Stromal cell of bone marrow (primary cell): ENCODE data around the gene SLC17A9.

ENCODE experiments used
- DNase-seq: peaks from one replicate; pipeline ENCODE4 v3.0.0-alpha.2; 2012; ENCODE audit warnings: low read depth

SLC17A9 gene

DNA sequence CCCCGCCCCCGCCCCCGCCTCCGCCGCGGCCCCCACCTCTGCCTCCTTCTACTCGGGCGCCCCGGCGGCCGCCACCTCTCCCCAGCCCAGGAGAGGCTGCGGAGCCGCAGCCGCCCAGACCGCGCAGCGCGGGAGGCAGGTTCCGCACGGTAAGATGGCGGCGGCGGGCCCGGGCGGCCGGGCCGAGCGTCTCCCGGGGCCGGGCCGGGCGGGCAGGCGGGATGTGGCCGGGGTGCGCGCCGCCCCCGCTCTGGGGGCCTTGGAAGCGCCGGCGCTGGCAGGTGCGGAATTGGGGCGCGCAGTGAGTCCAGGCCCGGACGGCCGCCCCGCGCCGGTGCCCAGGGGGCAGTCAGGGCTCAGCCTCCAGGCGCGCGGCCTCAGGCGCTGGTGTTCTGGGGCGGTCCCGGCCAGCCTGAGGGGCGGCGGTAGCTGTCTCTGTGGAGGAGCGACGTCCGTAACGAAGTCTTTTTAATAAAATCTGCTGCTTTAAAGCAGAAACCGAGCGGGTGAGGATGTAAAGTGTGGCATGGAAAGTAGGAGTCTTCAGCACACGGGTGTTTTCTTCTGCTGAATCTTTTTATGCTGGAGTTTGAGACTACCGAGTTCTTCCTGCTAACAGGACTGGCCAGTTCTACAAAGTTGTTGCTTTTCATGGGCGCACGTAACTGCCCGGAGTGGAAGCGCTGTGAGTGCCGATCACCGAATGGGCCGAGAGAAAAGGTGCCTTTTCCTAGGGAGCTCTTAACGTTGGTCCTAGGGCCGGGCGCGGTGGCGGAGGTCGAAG is 14.2 kb upstream of the SLC17A9 start, which contains the start of gene GID8:
TSS of gene GID8 (plus strand) at position 43 of the 784 bp plus-strand sequence. CDS start 3,356 bp downstream, outside the sequence.
- DNase-seq, result no peak

DNA sequence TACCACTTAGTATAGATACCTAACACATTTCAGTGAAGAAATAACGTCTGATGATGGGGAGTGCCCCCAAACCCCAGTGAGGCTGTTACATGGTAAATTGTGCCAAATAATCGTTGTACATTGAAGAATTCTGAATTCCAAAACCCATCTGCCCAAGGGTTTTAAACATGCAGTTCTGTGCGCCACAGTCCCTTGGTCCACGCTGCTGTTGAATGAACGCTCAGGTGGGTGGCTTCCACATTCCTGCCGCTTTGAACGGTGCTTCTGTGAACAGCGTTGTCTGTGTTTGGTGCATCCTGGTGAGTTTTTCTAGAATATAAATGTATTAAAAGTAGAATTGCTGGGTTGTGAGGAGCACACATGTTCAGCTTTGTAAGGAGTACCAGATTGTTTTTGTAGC is 11.6 kb upstream of the SLC17A9 start:
- DNase-seq, result no peak

DNA sequence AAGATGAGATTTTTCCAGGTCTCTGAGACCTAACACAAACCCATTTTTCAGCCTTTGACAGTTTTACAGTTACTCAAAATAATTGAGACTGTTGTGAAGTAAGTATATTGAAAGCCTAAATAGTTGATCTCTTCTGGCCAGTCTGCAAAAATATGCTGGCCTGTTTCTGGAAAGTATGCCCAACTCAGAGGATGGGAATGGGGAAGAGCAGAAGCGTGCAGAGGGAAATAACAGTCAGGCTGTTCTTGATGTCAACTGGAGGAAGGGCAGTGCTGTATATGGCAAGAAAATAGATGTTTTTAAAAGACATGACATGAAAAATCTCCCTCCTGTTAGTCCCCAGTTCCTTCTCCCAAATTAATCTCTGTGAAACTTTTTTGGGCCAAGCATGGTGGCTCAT is 10.7 kb upstream of the SLC17A9 start:
- no peak for DNase-seq

DNA sequence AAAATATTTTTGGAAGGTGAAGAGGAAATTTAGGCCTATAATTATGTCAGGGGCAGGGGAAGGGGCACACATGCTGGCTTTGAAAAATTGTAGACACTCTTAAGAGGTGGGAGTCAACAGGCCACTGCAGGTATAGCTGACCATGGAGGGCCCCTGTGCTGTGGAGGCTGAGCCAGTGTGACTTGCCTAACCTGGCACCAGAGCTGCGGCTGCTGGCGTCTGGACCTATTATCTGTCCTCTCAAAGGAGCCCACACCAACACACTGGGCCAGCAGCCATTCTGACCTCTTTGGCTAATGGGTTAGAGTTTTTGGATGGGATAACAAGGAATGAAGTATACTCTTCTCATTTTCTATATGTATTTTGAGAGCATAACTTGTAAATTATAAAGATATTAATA is 10.1 kb upstream of the SLC17A9 start:
- no peak for DNase-seq

DNA sequence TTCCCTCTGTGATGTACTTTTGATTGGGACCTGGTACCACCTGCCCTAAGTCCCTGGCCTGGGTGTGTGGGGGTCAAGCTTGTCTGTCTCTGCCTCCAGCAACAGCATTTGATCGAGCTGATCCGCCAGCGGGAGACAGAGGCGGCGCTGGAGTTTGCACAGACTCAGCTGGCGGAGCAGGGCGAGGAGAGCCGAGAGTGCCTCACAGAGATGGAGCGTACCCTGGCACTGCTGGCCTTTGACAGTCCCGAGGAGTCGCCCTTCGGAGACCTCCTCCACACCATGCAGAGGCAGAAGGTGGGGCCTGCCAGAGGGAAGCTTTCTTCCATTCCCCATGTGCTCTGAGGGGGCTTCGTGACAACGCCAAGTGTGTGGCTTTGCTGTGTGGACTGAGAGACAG is 9.1 kb upstream of the SLC17A9 start:
- no peak for DNase-seq

DNA sequence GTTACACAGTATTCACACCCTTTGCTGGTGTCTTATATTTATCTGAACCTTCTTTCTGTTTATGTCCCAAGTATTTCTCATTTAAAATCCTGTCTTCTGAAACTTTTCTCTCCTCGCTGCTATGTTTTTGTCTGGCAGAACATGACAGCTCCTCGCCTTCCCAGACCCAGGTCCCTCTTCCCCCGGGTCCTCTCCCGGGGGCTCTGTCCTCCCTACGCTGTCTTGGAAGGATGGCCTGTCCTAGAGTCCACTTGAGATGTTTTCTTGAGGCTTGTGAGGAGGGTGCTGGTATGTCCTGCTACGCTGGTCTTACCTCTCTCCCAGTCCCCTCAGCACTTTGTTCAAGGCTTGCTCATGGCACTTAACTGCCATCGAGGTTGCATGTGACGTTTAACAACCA is 8.3 kb upstream of the SLC17A9 start:
- no peak for DNase-seq

DNA sequence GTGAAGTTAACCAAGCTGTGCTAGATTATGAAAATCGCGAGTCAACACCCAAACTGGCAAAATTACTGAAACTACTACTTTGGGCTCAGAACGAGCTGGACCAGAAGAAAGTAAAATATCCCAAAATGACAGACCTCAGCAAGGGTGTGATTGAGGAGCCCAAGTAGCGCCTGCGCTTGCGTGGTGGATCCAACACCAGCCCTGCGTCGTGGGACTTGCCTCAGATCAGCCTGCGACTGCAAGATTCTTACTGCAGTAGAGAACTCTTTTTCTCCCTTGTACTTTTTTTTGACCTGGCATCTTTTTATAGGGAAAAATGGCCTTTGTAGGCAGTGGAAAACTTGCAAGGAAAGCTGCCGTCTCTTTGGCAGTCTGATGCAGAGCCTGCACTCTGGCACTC is 7.8 kb upstream of the SLC17A9 start:
- DNase-seq, result no peak

DNA sequence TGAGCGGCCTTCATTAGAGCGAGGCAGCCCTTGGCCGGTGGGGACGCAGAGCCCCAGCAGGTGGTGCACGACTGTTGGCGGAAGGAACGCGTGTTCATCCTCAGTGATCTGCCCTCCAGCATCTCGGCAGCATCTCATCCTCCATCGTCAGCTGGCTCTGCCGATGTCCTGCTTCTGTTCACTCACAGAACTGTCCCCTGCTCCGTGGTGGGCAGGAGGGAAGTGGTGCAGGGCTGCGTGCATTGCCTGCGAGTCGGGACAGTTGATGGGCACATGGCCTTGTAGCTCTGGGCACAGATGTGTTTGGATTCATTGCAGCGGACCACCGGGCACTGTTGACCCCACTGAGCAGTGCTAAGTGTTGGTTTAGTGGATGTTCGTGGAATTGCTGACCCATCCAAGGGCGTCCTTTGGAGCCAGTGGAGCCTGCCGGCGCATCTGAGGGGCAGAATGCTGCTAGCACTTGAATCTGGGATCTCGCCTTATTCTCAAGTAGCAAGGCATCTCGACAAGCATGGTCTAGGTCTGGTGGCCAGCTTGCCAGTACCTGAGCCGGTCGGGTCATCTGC is 6.7 kb upstream of the SLC17A9 start:
- no peak for DNase-seq

DNA sequence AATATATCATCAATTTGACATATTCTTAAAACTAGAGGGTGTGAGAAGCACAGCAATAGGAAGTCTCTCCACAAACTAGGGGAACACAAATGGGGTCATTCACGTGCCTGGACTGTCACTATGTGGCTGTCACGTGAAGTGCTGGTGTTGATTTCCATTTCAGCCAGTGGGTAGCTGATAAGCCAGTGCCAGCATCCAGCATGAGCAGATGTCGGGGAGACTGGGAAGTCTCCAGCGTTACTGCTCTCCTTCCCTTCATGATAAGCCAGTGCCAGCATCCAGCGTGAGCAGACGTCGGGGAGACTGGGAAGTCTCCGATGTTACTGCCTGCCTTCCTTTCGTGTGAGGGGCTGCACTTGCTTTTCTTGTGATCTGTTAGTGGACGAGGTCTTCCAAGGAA is 5.6 kb upstream of the SLC17A9 start:
- DNase-seq, result no peak

DNA sequence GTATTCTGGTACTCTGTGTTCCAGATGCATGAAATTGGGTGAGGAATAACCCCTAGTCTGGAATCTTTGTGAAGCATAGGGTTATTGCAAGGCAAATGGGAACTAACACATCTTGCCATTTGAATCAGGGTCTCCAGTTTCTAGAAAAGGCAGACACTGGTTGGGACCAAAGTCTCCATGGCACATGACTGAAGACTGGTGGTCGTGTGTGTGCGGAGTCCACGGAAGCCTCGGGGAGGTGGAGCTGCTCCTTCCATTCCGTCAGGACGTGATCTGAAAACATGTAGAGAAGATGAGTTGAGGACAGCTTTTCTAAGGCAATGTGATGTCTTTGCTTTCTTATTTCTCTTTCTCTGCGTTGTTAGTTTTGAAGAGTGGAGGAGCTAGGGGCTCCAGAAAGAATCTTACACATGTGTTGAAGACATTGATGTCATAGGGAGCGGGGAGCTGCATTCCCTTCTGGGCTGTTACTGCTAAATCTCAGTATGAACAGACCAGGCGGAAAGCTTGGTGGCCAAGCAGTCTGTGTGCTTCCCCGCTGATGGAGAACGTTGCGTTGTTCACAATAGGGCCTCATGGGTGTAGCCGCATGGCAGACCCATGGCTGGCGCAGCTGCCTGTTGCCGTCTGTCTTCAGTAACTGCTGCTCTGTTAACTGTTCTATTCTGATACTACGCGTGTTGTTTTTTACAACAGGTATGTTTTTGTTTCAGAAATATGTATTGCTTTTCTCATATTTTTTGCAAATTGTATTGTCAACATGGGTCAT is 4.8 kb upstream of the SLC17A9 start:
- no peak for DNase-seq

DNA sequence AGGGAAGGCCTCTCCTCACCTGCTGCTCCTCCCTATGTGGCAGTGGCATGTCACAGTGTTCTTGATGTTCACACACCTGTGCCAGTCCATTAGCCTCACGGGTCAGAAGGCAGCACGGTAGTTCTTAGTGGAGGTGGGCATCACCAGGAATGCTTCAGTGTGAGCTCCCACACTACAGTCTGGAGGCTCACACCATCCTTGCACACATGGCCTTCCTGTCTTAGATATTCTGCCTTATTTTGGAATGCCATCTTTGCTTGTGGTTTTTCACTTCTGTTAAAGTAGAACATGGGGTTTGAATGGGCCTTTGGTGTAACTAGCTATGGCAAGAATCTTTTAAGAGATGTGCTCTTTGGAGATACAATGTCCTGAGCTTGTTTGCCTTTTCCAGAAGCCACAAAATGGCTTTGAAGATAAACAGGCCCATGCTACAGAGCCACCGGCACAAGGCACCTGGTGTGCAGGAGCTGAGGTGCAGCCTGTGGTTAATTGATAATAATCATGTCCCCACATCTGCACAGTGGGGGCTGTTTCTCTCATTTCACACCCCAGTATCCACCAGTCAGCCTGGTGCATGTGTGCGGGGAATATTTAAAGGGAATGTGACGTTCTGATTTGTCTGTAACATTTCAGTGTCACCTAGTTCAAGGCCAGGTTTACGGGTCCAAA is 3.2 kb upstream of the SLC17A9 start:
- no peak for DNase-seq

DNA sequence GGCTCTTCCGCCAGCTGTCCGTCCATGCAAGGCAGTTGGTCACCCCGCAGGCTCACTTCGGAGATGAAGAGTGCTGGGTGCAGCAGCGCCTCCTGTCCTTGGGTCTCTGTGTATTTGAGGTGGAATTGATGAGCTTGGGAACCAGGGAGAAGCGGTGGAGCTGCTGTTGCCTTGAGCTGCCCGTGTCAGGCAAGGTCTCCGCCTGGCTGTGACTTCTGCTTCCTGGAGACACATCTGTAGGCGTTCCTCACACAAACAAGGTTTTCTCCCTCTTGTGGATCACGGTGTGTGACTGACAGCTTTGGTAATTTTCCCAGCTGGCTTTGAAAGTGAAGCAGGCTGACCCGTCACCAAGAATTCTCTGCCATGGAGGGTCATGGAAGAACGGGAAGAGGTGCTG is 2.5 kb upstream of the SLC17A9 start:
- no peak for DNase-seq

DNA sequence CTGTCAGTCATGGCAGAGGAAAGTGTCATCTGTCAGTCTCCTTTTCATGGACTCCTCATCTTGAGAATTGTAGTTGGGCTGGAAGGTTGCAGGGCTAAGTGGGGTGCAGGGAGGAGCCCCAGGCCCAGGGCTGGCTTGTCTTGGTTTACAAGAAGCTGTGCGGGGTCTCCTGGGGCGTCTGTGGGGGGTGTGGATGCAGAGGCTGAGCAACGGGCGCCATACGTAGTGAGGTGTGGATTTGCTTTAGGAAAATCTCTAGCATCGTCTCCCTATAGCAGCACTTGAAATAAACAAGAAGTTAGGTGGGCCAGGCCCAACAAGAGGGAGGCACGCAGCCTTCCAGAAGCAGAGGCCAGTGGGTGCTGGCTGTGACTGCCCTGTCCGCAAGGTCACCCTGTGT is 1.8 kb upstream of the SLC17A9 start:
- no peak for DNase-seq

DNA sequence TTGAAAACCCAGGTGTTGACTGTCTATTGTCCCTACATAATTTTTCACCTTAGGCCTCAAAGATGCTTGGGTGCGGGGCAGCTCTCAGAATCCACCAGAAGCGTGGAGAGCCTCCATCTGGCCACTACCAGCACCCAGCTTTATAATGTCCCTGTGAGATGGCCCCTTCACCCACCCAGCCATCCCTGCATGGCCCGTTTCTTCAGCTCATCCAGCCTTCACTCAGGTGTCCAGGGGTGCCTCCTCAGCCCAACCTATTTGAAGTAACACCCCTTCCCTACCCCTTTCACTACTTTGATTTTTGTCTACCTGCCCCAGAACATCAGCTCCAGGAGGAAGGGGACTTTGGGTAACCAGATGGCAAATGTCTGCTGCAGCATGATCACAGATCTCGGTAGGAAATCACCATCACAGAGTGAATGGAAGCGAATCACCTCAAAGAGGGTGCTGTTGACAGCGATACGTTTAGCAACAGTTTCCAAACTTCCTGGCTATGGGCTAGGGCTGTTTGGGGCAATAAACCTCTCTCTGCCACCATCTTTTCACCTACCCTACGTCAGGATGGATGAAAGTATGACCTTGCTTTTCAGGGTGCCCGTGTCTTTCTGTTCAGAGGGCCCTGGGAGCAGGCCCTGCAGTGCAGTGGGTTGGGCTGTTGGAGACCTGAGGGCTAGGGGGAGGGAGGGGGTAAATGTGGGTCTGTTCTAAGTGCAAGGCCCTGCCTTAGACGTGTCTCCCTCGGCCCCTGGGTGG is 1.2 kb upstream of the SLC17A9 start:
- no peak for DNase-seq

DNA sequence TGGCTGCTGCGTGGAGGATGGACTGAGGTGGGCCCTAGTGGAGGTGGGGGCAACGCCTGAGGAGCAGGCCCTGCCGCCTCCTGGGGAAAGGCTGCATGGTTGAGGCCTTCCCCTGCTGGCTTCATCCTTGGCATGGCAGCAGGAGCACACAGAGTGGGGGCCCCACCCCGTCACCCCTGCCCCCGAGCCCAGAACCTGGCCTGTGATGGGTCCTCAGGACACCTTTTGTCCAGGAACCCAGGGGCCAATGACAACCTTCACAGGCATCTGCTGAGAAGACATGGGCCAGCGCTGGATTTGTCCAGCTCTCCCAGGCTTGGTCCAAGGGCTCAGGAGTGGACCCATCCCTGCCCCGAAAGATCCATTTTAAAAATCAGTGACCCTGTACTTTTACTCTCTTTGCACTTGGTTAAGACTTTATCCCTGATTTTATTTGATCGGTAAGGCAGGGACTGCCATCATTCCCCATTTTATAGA is 575 bp upstream of the SLC17A9 start:
- DNase-seq, result no peak

DNA sequence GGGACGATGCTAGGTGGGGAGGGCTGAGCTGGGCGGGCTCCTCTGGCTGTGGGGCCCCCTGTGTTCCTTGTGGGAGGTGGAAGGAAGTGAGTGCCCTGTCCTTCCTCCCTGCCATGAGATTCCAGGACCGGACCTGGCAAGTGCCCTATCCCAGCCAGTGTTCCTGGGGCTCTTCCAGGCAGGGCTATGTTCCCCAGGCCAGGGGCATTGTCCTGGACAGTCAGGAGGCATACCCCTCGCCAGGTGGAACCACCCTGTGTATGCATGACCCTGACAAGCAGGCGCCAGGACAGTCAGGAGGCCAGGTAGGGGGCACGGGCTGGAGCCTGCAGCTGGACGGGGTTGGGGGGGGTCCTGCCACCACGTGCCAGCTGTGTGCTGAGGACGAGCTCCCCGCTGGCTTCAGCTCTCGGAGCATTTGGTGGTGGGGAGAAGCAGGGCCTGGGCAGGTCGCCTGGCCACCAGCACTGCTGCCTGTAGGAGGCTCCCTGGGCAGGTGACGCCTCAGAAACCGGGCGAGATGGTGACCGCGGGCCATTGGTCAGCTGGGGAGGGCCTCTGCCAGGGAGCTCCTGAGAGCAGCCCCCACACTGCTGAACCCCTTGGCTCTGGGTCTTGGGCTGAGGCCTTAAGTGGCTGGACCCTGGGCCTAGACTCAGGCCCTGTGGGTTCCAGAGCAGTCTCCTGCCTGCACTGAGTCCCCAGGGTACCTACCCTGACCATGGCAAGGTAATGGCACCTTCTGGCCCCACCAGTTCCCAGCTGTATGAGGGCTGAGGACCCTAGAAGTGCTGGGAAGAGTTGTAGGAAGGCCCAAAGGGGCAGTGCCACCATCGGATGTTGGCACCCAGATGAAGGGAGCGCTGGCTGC is 694 bp downstream of the SLC17A9 start:
- no peak for DNase-seq

DNA sequence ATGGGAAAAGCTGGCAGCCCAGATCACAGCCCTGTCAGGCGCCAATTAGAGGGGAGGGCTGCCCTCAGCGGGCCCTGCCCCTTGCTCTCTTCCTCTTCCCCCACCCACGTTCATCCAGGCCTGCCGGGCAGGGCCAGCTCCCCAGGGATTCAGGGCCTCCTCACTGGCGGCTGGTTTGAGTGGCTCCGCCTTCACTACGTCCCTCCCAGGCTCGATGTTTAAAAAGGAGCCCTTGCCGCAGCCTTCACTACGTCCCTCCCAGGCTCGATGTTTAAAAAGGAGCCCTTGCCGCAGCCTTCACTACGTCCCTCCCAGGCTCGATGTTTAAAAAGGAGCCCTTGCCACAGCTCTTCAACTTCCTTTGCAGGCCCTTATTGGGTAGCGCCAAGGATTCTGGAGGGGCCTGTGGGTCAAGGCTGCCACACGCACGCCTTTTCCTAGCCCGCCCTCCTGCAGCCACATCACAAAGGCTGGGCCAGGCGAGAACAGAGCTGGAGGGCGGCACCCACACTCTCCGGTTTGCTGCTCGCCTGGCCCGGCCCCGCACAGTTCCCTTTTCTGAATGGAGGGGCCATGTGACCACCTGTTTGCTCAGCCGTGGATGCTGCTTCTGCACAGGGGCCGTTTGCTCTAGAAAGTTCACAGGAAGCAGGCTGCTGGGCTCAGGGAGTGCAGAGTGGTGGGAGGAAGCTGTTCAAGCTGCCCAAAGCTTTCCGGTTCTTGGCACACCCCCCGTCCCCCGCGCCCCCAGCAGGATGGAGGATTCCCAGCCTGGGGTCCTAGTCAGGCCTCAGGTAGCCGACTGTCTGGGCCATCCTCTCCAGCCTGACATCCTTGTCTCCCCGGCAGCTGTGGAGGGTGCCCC is 1.6 kb downstream of the SLC17A9 start:
- peak; percentile 52 for DNase-seq

DNA sequence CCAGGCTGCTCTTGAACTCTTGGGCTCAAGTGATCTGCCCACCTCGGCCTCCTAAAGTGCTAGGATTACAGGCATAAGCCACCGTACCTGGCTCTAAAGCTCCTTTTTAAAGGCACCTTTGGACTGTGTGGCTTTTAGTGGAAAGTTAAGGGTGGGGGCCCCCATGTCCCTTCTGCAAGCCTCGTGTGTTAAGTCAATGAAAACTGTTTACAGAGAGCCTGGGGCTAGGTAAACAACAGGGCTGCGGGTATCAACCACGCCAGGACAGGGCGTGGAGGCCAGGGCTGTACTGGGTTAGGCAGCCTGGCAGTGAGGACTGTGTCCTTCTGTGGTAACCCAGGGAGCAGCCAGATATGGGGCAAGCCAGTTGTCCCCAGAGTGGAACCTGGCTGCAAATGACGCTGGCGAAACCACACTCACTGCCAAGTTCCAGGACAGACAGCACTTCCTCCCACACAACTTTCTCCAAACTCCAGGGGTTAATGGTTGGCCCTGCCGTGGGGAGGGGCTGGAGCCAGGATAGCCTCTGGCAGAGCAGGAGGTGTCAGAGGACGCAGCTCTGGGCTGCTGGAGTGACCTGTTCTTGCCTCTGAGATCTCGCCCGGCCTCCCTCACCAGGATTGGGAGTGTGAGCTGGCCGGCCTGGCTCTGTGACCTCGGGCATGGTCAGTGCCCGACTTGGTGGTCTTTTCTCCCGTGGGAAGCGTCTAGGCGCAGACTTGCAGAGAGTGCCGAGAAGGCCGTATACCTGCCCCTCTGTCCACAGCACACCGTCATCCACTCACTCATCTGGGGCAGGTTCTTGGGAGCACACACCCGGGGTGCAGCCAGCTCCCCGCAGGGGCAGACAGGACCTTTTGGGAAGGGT is 3.2 kb downstream of the SLC17A9 start:
- no peak for DNase-seq
